GM12878 (cell line): ENCODE data around the gene FAM89A. TPM values are rescaled to one million over a fixed set of nuclear protein-coding genes. Genes with fewer than 3 reads are reported as not detected.

Source experiments
- ASH2L ChIP-seq: fragments of 300-600, 200-600 bp; sonication (generic); IDR thresholded peaks from 2 replicates; pipeline ENCODE4 v1.6.1; 2017; ENCODE audit warnings: low read depth, mild to moderate bottlenecking, borderline replicate concordance
- BACH1 ChIP-seq: fragments of 450-650 bp; IDR thresholded peaks from 2 replicates; pipeline ENCODE4 v1.6.1; 2017; ENCODE audit warnings: mild to moderate bottlenecking, borderline replicate concordance
- BHLHE40 ChIP-seq, 2 experiments: fragments of 450-650 bp in 1 of 2; IDR thresholded peaks; 2 replicates each; pipeline ENCODE4 v1.6.1; 2011 to 2017; ENCODE audit warnings: low read depth in 2 of 2, borderline replicate concordance in 1 of 2, improper control_type of control experiment in 1 of 2, low read length in 1 of 2, mild to moderate bottlenecking in 1 of 2
- CBX5 ChIP-seq: sonication (generic); IDR thresholded peaks from 2 replicates; pipeline ENCODE4 v1.6.1; 2016; ENCODE audit warnings: low read depth, moderate library complexity, mild to moderate bottlenecking, inconsistent platforms
- EED ChIP-seq: sonication (generic); IDR thresholded peaks from 2 replicates; pipeline ENCODE4 v1.6.1; 2016; ENCODE audit warnings: antibody characterized with exemption, low read depth
- ETV6 ChIP-seq, 2 experiments: fragments of 450-650 bp in 1 of 2; IDR thresholded peaks in 1 of 2; conservative IDR thresholded peaks in 1 of 2; 2 replicates each; pipeline ENCODE4 v1.6.1; 2014; ENCODE audit warnings: antibody characterized with exemption in 1 of 2, borderline replicate concordance in 1 of 2, low read depth in 1 of 2, mild to moderate bottlenecking in 1 of 2, moderate library complexity in 1 of 2
- HDAC2 ChIP-seq: fragments of 200-600 bp; sonication (generic); IDR thresholded peaks from 2 replicates; pipeline ENCODE4 v1.6.1; 2017
- IKZF2 ChIP-seq, 2 experiments: fragments of 450-650 bp; IDR thresholded peaks; 2 replicates each; pipeline ENCODE4 v1.6.1; 2017; ENCODE audit warnings: mild to moderate bottlenecking in 2 of 2, moderate library complexity in 2 of 2
- MYC ChIP-seq: IDR thresholded peaks from 2 replicates; pipeline ENCODE4 v1.6.1; 2011; ENCODE audit warnings: mild to moderate bottlenecking, low read length, moderate library complexity, inconsistent platforms; ENCODE audit not compliant: insufficient read depth, insufficient replicate concordance, insufficient read length, severe bottlenecking
- NBN ChIP-seq: fragments of 450-650 bp; IDR thresholded peaks from 2 replicates; pipeline ENCODE4 v1.6.1; 2016
- NRF1 ChIP-seq: conservative IDR thresholded peaks from 2 replicates; pipeline ENCODE4 v1.6.1; 2011; ENCODE audit warnings: mild to moderate bottlenecking, low read depth, low read length, improper control_type of control experiment
- PAX5 ChIP-seq: IDR thresholded peaks from 2 replicates; pipeline ENCODE4 v1.6.1; 2011; ENCODE audit warnings: low read depth, low read length, borderline replicate concordance
- RB1 ChIP-seq: fragments of 450-650 bp; formaldehyde crosslinking; IDR thresholded peaks from 2 replicates; pipeline ENCODE4 v1.6.1; 2017; ENCODE audit warnings: mild to moderate bottlenecking, borderline replicate concordance
- RCOR1 ChIP-seq: conservative IDR thresholded peaks from 2 replicates; pipeline ENCODE4 v1.6.1; 2012; ENCODE audit warnings: low read depth, low read length, improper control_type of control experiment
- SMARCA5 ChIP-seq: fragments of 450-650 bp; IDR thresholded peaks from 2 replicates; pipeline ENCODE4 v1.6.1; 2017; ENCODE audit warnings: mild to moderate bottlenecking
- TBL1XR1 ChIP-seq: IDR thresholded peaks from 2 replicates; pipeline ENCODE4 v1.6.1; 2012; ENCODE audit warnings: low read depth, low read length, improper control_type of control experiment
- TCF12 ChIP-seq: IDR thresholded peaks from 2 replicates; pipeline ENCODE4 v1.6.1; 2011; ENCODE audit warnings: low read depth, mild to moderate bottlenecking, low read length
- WRNIP1 ChIP-seq: IDR thresholded peaks from 2 replicates; pipeline ENCODE4 v1.6.1; 2011; ENCODE audit warnings: low read depth, low read length, improper control_type of control experiment, borderline replicate concordance
- polyA plus RNA-seq, 11 experiments: library from polyadenylated mRNA; depleted of rRNA in 4 of 11; unstranded in 6 of 11; stranded (reverse) in 5 of 11; fragments of >200 nt; fragmentation: Nextera tagmentation in 4 of 11; fragmentation: Illumina TruSeq in 1 of 11; extraction: Ambion mirVana in 4 of 11; extraction: Trizol in 1 of 11; gene quantifications; 1 replicate in 1 of 11; 2 replicates in 10 of 11; pipeline versions ENCODE4 v1.2.1 to v1.2.3, GENCODE V29; 2011 to 2016; ENCODE audit warnings: inconsistent platforms in 2 of 11, missing spikeins in 2 of 11, low read depth in 1 of 11
- total RNA-seq, 4 experiments: library from RNA; depleted of rRNA in 3 of 4; stranded (reverse); fragments of >200 nt in 3 of 4; fragmentation: Illumina TruSeq in 1 of 4; extraction: Trizol in 1 of 4; gene quantifications; 2 replicates each; pipeline versions ENCODE4 v1.2.1 to v1.2.3, GENCODE V29; 2013 to 2021
- TF ChIP-seq, protein P1 (sequence below): IDR thresholded peaks from 2 replicates; pipeline ENCODE4 v1.6.1; 2012; ENCODE audit warnings: low read depth, low read length, improper control_type of control experiment
- TF ChIP-seq, protein P2 (sequence below): fragments of 450-650 bp; IDR thresholded peaks from 2 replicates; pipeline ENCODE4 v1.6.1; 2017; ENCODE audit warnings: mild to moderate bottlenecking, moderate library complexity
- TF ChIP-seq, protein P3 (sequence below): IDR thresholded peaks from 2 replicates; pipeline ENCODE4 v1.6.1; 2011; ENCODE audit warnings: low read depth, mild to moderate bottlenecking, low read length, moderate library complexity, borderline replicate concordance; ENCODE audit errors: extremely low read depth

FAM89A gene
- total and polyA plus RNA-seq, 10 of the 15 experiments (the other 5 are each of a cell fraction or from before 2014, with no cell fraction given): 0.06 to 0.72 (median 0.14) TPM; not detected in 4

DNA sequence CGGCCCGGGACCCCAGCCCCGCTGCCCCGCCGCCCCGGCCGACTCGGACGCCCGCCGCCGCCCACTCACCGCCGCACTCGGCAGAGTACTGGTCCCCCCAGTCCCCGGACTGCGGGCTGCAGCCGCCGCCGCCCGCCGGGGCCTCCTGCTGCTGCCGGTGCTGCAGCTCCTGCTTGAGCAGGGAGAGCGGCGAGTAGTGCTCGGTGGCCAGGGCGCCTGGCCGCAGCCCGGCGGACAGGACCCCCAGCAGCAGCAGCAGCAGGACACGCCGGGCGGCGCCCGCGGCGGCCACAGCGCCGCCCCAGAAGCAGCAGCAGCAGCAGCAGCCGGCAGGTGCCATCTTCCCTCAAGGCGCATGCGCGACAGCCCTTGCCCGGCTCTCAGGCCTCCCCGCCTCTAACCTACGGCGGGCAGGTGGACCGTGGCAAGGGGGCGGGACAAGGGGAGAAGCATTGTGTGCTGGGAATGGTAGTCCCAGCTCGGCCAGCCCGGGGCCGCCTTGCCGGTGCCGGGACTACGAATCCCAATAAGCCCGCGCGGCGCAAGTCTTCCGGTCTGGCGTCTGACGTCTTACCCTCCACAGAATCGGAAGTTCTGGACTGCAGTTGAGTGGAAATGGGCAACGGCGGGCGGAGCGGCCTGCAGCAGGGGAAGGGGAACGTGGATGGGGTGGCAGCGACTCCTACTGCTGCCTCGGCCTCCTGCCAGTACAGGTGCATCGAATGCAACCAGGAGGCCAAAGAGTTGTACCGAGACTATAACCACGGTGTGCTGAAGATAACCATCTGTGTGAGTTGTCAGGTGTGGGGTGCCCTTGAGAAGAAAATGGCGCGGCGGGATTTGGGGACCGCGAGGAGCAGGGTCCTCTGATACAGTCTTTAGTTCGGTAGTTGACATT, 61.3 kb downstream of the FAM89A start, which contains the start of the genes ARV1 and TTC13 (continued):
- TF ChIP-seq, protein P1, sequence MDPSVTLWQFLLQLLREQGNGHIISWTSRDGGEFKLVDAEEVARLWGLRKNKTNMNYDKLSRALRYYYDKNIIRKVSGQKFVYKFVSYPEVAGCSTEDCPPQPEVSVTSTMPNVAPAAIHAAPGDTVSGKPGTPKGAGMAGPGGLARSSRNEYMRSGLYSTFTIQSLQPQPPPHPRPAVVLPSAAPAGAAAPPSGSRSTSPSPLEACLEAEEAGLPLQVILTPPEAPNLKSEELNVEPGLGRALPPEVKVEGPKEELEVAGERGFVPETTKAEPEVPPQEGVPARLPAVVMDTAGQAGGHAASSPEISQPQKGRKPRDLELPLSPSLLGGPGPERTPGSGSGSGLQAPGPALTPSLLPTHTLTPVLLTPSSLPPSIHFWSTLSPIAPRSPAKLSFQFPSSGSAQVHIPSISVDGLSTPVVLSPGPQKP: peak; percentile 97
- no peak for TF ChIP-seq ASH2L
- TF ChIP-seq, protein P2, sequence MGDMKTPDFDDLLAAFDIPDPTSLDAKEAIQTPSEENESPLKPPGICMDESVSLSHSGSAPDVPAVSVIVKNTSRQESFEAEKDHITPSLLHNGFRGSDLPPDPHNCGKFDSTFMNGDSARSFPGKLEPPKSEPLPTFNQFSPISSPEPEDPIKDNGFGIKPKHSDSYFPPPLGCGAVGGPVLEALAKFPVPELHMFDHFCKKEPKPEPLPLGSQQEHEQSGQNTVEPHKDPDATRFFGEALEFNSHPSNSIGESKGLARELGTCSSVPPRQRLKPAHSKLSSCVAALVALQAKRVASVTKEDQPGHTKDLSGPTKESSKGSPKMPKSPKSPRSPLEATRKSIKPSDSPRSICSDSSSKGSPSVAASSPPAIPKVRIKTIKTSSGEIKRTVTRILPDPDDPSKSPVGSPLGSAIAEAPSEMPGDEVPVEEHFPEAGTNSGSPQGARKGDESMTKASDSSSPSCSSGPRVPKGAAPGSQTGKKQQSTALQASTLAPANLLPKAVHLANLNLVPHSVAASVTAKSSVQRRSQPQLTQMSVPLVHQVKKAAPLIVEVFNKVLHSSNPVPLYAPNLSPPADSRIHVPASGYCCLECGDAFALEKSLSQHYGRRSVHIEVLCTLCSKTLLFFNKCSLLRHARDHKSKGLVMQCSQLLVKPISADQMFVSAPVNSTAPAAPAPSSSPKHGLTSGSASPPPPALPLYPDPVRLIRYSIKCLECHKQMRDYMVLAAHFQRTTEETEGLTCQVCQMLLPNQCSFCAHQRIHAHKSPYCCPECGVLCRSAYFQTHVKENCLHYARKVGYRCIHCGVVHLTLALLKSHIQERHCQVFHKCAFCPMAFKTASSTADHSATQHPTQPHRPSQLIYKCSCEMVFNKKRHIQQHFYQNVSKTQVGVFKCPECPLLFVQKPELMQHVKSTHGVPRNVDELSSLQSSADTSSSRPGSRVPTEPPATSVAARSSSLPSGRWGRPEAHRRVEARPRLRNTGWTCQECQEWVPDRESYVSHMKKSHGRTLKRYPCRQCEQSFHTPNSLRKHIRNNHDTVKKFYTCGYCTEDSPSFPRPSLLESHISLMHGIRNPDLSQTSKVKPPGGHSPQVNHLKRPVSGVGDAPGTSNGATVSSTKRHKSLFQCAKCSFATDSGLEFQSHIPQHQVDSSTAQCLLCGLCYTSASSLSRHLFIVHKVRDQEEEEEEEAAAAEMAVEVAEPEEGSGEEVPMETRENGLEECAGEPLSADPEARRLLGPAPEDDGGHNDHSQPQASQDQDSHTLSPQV: 0 out of 2 replicates have a peak, but pooled peaks have one; percentile 35
- TF ChIP-seq SMARCA5: peak; percentile 18
- TF ChIP-seq, protein P3, sequence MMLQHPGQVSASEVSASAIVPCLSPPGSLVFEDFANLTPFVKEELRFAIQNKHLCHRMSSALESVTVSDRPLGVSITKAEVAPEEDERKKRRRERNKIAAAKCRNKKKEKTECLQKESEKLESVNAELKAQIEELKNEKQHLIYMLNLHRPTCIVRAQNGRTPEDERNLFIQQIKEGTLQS: peak; percentile 37; the same call in 1 of the 2 replicates
- TF ChIP-seq BHLHE40 (IDR thresholded peaks at IDR 0.05; ENCODE audit: borderline replicate concordance in 1 of 2, low read depth in 2 of 2, low read length in 1 of 2): peak; percentile 54 to 89; a peak in 3 of 4 replicates
- TF ChIP-seq MYC: peak; percentile 61
- 0 out of 2 replicates have a peak, but pooled peaks have one; percentile 58 for TF ChIP-seq RCOR1
- peak; percentile 71 for TF ChIP-seq NRF1
- no peak for TF ChIP-seq CBX5
- TF ChIP-seq HDAC2: no peak
- no peak; the same call in 1 of the 2 replicates for TF ChIP-seq EED
- TF ChIP-seq PAX5: peak; percentile 57
- TF ChIP-seq RB1: peak; percentile 44
- 0 out of 2 replicates have a peak, but pooled peaks have one; percentile 51 for TF ChIP-seq TCF12
- TF ChIP-seq IKZF2 (IDR thresholded peaks at IDR 0.05): peak in 1 of 2 experiments; percentile 45; a peak in 1 of 4 replicates
- 0 out of 4 replicates have a peak, but pooled peaks of 1 of the 2 experiments have one; percentile 32 for TF ChIP-seq ETV6 (conservative IDR thresholded peaks at IDR 0.05 in 1 of 2, IDR thresholded peaks at IDR 0.05 in 1 of 2; ENCODE audit: borderline replicate concordance in 1 of 2, low read depth in 1 of 2)
- peak; percentile 61 for TF ChIP-seq BACH1
- peak; percentile 27; the same call in 1 of the 2 replicates for TF ChIP-seq TBL1XR1
- TF ChIP-seq WRNIP1: no peak
- TF ChIP-seq NBN: peak; percentile 88
